Upper lobe of right lung (tissue), 1 donor: Measurements from ENCODE around the gene ADI1. TPM values are rescaled to one million over a fixed set of nuclear protein-coding genes. Genes with fewer than 3 reads are reported as not detected.
A peak's percentile ranks its signal among the peaks of the same experiment; 100 is the strongest.

Source experiments
- ATAC-seq: fragments of 200-7000 bp; cut with Tn5 transposase; one replicate; pipeline ENCODE4 v1.9.1; 2020; ENCODE audit warnings: mild to moderate bottlenecking, moderate library complexity
- DNase-seq: peaks from one replicate; pipeline ENCODE4 v3.0.0-alpha.2; 2020
- H3K27ac ChIP-seq: fragments of 200-600 bp; one replicate; pipeline ENCODE4 v1.8.0; 2022
- H3K27me3 ChIP-seq: fragments of 200-600 bp; one replicate; pipeline ENCODE4 v1.8.0; 2022; ENCODE audit warnings: mild to moderate bottlenecking
- H3K36me3 ChIP-seq: fragments of 200-600 bp; one replicate; pipeline ENCODE4 v1.8.0; 2022
- H3K4me1 ChIP-seq: fragments of 200-600 bp; one replicate; pipeline ENCODE4 v1.8.0; 2022
- H3K4me3 ChIP-seq: fragments of 200-600 bp; one replicate; pipeline ENCODE4 v1.8.0; 2022; ENCODE audit warnings: mild to moderate bottlenecking
- H3K9me3 ChIP-seq: fragments of 200-600 bp; one replicate; pipeline ENCODE4 v1.8.0; 2022
- intact Hi-C: fragments of 100-400 bp; cut with DNase I; formaldehyde crosslinking; loops from one replicate; pipeline ENCODE4 v1.11.0; 2022
- total RNA-seq: library from RNA; stranded (reverse); fragmentation: NEBNext Ultra II Directional; extraction: Animal tissue kit (Norgen Biotek cat#: 25700); gene quantifications from one replicate; pipeline ENCODE4 v1.2.1, GENCODE V29; 2021
- TF ChIP-seq, protein P1 (sequence below): fragments of 200-600 bp; IDR thresholded peaks from one replicate; pipeline ENCODE4 v1.8.0; 2022; ENCODE audit warnings: antibody characterized with exemption
- donor health status: DM: no; HTN: yes; CAD: no; lungs with severe emphysema.

Gene ADI1
- total RNA-seq, 1 donor from 2014 or later = 66.8 TPM

DNA sequence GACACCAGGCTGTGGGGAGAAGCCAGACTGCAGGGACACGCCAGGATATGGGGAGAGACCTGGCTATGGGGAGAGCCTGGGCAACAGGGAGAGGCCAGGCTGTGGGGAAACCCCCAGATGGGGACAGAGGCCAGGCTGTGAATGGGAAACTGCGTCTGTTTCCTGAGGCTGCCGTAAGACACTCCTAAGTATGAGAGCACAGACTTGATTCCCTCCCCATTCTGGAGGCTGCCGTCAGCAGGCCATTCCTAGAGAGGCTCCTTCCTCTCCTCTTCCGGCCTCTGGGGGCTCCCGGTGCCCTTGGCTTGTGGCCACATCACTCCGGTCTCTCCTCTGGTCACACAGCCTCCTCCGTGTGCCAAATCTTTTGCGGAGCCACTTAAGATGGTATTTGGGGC, 32.3 kb downstream of the ADI1 start:
- ATAC-seq (no peak), DNase-seq (peak; percentile 29)
- Histone ChIP-seq H3K27ac (no peak overlapping the region), H3K36me3 (no peaks in the 10 kb centered on the region), H3K27me3 (no peaks in the 10 kb centered on the region), H3K4me3 (no peak overlapping the region), H3K4me1 (no peaks in the 10 kb centered on the region), H3K9me3 (no peaks in the 10 kb centered on the region)
- intact Hi-C loops = no loop called here
- TF ChIP-seq, protein P1, sequence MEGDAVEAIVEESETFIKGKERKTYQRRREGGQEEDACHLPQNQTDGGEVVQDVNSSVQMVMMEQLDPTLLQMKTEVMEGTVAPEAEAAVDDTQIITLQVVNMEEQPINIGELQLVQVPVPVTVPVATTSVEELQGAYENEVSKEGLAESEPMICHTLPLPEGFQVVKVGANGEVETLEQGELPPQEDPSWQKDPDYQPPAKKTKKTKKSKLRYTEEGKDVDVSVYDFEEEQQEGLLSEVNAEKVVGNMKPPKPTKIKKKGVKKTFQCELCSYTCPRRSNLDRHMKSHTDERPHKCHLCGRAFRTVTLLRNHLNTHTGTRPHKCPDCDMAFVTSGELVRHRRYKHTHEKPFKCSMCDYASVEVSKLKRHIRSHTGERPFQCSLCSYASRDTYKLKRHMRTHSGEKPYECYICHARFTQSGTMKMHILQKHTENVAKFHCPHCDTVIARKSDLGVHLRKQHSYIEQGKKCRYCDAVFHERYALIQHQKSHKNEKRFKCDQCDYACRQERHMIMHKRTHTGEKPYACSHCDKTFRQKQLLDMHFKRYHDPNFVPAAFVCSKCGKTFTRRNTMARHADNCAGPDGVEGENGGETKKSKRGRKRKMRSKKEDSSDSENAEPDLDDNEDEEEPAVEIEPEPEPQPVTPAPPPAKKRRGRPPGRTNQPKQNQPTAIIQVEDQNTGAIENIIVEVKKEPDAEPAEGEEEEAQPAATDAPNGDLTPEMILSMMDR = no peak

DNA sequence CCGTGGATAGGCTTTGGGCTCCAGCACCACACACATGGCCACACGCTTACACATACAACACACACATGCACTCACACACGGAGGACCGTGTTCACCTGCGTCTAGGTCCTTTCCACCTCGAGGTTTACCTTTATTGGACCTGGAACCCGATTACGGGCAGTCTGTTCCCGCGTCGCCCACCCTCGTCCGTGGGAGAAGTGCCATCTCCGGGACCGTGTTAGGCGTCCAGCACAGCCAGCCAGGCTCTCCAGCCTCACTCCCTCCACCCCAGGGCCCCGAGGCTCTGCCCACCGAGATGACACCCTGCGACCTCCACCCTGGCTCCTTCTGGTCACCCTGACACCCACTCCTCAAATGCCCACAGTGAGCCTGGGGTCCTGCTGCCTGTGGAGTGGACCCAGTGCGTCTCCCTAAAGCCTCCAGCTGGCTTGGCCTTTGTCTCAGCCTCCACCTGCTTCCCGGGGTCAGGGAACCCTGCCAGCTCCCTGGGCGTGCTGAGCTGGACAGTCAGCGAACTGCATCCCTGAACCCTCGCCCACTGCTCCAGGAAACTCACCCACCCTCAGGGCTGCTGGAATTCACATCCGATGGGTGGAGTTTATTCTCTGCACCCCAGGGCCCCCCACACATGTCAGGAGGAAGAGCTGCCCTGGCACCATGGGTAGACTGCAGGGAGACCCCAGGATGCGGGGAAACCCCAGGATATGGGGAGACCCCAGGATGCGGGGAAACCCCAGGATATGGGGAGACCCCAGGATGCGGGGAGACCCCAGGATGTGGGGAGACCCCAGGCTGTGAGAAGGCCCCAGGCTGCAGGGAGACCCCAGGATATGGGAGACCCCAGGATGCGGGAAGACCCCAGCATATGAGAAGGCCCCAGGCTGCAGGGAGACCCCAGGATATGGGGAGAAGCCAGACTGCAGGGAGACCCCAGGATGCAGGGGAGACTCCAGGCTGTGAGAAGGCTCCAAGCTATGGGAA, 33.0 kb downstream of the ADI1 start:
- no peaks in the 10 kb centered on the region for H3K36me3 ChIP-seq
- ATAC-seq (no peak), DNase-seq (peak; percentile 46)
- TF ChIP-seq, protein P1 = no peak
- H3K4me1 ChIP-seq = no peaks in the 10 kb centered on the region
- intact Hi-C loops = no loop called here
- no peak overlapping the region for H3K27ac ChIP-seq
- no peak overlapping the region for H3K4me3 ChIP-seq
- H3K27me3 ChIP-seq = no peaks in the 10 kb centered on the region
- H3K9me3 ChIP-seq = no peaks in the 10 kb centered on the region

DNA sequence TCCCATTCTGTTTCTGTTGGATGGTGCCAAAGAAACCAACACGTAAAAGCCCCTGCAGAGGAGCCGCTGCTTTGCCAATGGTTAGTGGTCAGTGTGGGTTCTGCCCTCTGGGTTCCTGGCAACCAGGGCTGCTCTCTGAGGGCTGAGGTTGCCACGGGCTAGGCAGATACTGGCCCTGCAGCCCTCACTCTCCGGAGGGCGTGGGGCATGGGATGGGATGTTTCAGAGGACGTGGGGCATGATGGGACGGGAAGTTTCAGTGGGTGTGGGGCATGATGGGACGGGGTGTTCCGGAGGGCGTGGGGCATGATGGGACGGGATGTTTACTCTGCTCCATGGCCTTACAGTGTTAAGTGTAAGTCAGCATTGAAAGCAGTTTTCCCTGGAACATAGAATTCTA, 34.2 kb downstream of the ADI1 start:
- no peaks in the 10 kb centered on the region for H3K36me3 ChIP-seq
- intact Hi-C loops = no loop called here
- no peak overlapping the region for H3K27ac ChIP-seq
- H3K4me3 ChIP-seq = no peak overlapping the region
- H3K4me1 ChIP-seq = no peaks in the 10 kb centered on the region
- DNase-seq (no peak), ATAC-seq (no peak)
- no peaks in the 10 kb centered on the region for H3K9me3 ChIP-seq
- TF ChIP-seq, protein P1 = no peak
- H3K27me3 ChIP-seq = no peaks in the 10 kb centered on the region

DNA sequence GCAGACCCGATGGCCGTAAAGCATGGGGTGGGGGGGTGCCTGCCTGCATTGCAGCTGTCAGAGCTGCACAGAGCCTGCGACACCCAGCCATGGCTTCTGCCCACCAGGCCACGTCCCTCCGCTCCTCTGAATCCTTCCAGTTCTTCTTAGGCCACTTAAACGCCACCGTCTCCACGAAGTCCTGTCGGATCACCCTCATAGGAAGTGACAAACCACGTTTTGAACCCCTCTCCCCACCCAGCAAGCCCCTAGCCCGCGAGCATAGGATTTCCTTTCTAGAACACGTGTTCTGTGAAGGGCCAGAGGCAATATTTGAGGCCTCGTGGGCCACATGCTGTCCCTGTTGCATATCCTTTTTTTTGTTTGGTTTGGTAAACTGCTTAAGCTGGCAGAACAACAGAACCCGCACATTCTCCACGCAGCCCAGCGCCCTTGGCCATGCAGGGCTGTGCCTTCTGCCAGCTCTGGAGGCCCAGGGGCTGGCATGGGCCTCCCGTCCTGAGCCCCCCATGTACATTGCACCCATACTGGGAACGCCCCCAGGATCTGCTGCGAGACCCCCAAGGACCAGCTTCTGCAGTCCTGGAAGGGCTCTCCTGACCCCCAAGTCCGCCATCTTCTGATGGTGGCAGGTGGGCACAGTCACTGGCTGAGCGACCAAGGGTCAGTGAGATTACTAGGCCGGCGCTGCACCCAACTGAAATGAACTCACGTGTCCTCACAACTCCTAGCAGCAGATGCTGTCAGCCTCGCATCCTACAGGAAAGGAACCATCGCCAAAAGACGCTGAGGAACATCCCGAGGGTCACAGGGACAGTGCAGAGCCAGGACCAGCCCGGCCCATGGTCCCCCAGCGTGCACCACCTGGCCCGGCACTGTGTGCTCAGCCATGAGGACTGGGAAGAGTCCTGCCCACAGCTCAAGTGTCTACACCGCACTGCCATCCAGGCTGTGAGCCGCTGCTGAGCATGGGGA, 35.1 kb downstream of the ADI1 start:
- no peaks in the 10 kb centered on the region for H3K9me3 ChIP-seq
- DNase-seq (peak; percentile 49), ATAC-seq (no peak)
- intact Hi-C loops = no loop called here
- TF ChIP-seq, protein P1 = no peak
- no peak overlapping the region for H3K27ac ChIP-seq
- H3K4me1 ChIP-seq = no peaks in the 10 kb centered on the region
- H3K27me3 ChIP-seq = no peaks in the 10 kb centered on the region
- H3K36me3 ChIP-seq = peaks cover 8% of the 10 kb centered on the region
- no peak overlapping the region for H3K4me3 ChIP-seq

DNA sequence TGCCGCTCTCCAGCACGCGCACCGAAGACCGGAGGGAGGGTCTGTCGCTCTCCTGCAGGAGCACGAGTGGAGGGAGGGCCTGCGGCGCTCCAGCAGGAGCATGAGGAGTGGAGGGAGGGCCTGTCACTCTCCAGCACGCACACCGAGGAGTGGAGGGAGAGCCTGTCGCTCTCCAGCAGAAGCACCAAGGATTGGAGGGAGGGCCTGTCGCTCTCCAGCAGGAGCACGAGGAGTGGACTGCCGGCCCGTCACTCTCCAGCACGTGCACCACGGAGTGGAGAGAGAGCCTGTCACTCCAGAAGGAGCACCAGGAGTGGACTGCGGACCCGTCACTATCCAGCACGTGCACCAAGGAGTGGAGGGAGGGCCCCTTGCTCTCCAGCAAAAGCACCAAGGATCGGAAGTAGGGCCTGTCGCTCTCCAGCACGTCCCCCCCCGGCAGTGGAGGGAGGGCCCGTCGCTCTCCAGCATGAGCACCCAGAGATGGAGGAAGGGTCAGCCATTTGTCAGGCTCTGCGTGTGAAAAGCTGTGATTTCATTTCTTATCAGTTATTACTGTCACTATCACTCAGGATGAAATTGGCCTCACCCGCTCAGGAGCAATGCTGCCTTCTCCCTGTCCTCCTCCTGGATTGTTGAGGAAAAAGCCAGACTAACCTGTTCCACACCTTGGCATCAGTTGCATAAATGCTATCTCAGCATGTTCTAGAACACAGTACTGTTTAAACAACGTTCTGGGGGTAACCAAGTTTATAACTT, 35.9 kb downstream of the ADI1 start:
- intact Hi-C loops = no loop called here
- DNase-seq = peak; percentile 90
- Histone ChIP-seq H3K4me3 (peak overlapping the region; percentile 26), H3K9me3 (no peaks in the 10 kb centered on the region), H3K27me3 (no peaks in the 10 kb centered on the region), H3K4me1 (no peaks in the 10 kb centered on the region), H3K36me3 (peaks cover 17% of the 10 kb centered on the region), H3K27ac (no peak overlapping the region)
- peak; percentile 97 for ATAC-seq
- TF ChIP-seq, protein P1 = no peak
